Neural cell (in vitro differentiated cells): ENCODE data around the gene PIK3R4. TPM values are rescaled to one million over a fixed set of nuclear protein-coding genes. Genes with fewer than 3 reads are reported as not detected.

Source experiments
- H2AFZ ChIP-seq: fragments of 200-600, 300-800 bp; sonication (generic), shearing (Covaris generic); 2 replicates; pipeline ENCODE4 v1.6.0; 2014; ENCODE audit warnings: low read depth, mild to moderate bottlenecking, antibody characterized with exemption, low read length, moderate library complexity
- H3F3A ChIP-seq: fragments of 200-600 bp; shearing (Covaris generic); 2 replicates; pipeline ENCODE4 v1.6.1; 2016; ENCODE audit warnings: mild to moderate bottlenecking, moderate library complexity, mixed read lengths, antibody characterized with exemption, low read length; ENCODE audit not compliant: insufficient read depth, poor library complexity, severe bottlenecking
- H3K27ac ChIP-seq: fragments of 200-600, 300-800 bp; sonication (generic), shearing (Covaris generic); 2 replicates; pipeline ENCODE4 v1.5.1; 2014; ENCODE audit warnings: mild to moderate bottlenecking, low read length, moderate library complexity
- H3K27me3 ChIP-seq: fragments of 300-800, 200-600 bp; sonication (generic), shearing (Covaris generic); 2 replicates; pipeline ENCODE4 v1.6.0; 2014; ENCODE audit warnings: mild to moderate bottlenecking, low read depth, low read length, moderate library complexity; ENCODE audit not compliant: insufficient read depth
- H3K36me3 ChIP-seq: fragments of 300-800, 200-600 bp; sonication (generic), shearing (Covaris generic); 2 replicates; pipeline ENCODE4 v1.5.1; 2014; ENCODE audit warnings: mild to moderate bottlenecking, antibody characterized with exemption, low read length, moderate library complexity; ENCODE audit not compliant: insufficient read depth
- H3K4me2 ChIP-seq: fragments of 300-800, 200-600 bp; sonication (generic), shearing (Covaris generic); 2 replicates; pipeline ENCODE4 v1.6.0; 2014; ENCODE audit warnings: mild to moderate bottlenecking, low read length
- H3K4me3 ChIP-seq: fragments of 300-800, 200-600 bp; sonication (generic), shearing (Covaris generic); 2 replicates; pipeline ENCODE4 v1.5.1; 2014; ENCODE audit warnings: mild to moderate bottlenecking, low read length, moderate library complexity
- H3K79me2 ChIP-seq: fragments of 200-600 bp; shearing (Covaris generic); replicated peaks from 2 replicates; pipeline ENCODE4 v1.6.0; 2014; ENCODE audit warnings: mild to moderate bottlenecking, low read length, moderate library complexity; ENCODE audit not compliant: insufficient read depth
- H3K9ac ChIP-seq: fragments of 300-800, 200-600 bp; sonication (generic), shearing (Covaris generic); 2 replicates; pipeline ENCODE4 v1.6.1; 2016; ENCODE audit warnings: mild to moderate bottlenecking, low read length, mixed read lengths
- H3K9me2 ChIP-seq: fragments of 200-600 bp; shearing (Covaris generic); 2 replicates; pipeline ENCODE4 v1.6.1; 2016; ENCODE audit warnings: mild to moderate bottlenecking, low read length, mixed read lengths; ENCODE audit not compliant: insufficient read depth
- H3K9me3 ChIP-seq: fragments of 200-600, 300-800 bp; sonication (generic), shearing (Covaris generic); 2 replicates; pipeline ENCODE4 v1.6.1; 2016; ENCODE audit warnings: mild to moderate bottlenecking, mixed run types, low read length, moderate library complexity, mixed read lengths
- H4K20me1 ChIP-seq: fragments of 200-600 bp; shearing (Covaris generic); 2 replicates; pipeline ENCODE4 v1.6.1; 2016; ENCODE audit warnings: mild to moderate bottlenecking, mixed run types; ENCODE audit not compliant: insufficient read depth
- EP300 ChIP-seq: fragments of 450-650 bp; conservative IDR thresholded peaks from 2 replicates; pipeline ENCODE4 v1.6.1; 2014; ENCODE audit warnings: antibody characterized with exemption, mild to moderate bottlenecking, moderate library complexity; ENCODE audit not compliant: poor library complexity, severe bottlenecking
- EZH2 ChIP-seq: fragments of 200-600, 300-800 bp; shearing (Covaris generic), sonication (generic); IDR thresholded peaks from 2 replicates; pipeline ENCODE4 v1.6.1; 2014; ENCODE audit warnings: antibody characterized with exemption, low read length, borderline replicate concordance, mild to moderate bottlenecking; ENCODE audit not compliant: insufficient read depth, poor library complexity, severe bottlenecking
- MXI1 ChIP-seq: fragments of 450-650 bp; conservative IDR thresholded peaks from 2 replicates; pipeline ENCODE4 v1.6.1; 2014; ENCODE audit warnings: antibody characterized with exemption, mild to moderate bottlenecking; ENCODE audit not compliant: poor library complexity, severe bottlenecking
- POLR2AphosphoS5 ChIP-seq: IDR thresholded peaks from 2 replicates; pipeline ENCODE4 v1.6.1; 2012
- RAD21 ChIP-seq: fragments of 450-650 bp; conservative IDR thresholded peaks from 2 replicates; pipeline ENCODE4 v1.6.1; 2014; ENCODE audit warnings: antibody characterized with exemption, mild to moderate bottlenecking, moderate library complexity
- SMC3 ChIP-seq: fragments of 450-650 bp; conservative IDR thresholded peaks from 2 replicates; pipeline ENCODE4 v1.6.1; 2014; ENCODE audit warnings: antibody characterized with exemption, mild to moderate bottlenecking, moderate library complexity; ENCODE audit not compliant: poor library complexity
- TAF1 ChIP-seq: IDR thresholded peaks from 2 replicates; pipeline ENCODE4 v1.6.1; 2012; ENCODE audit warnings: low read depth
- polyA plus RNA-seq: library from polyadenylated mRNA; depleted of rRNA; stranded (reverse); fragments of >200 nt; gene quantifications from 2 replicates; pipeline ENCODE4 v1.2.3, GENCODE V29; 2014
- TF ChIP-seq, protein P1 (sequence below): fragments of 450-650 bp; IDR thresholded peaks from 2 replicates; pipeline ENCODE4 v1.5.1; 2014; ENCODE audit warnings: antibody characterized with exemption, mild to moderate bottlenecking, moderate library complexity; ENCODE audit not compliant: poor library complexity, severe bottlenecking
- TF ChIP-seq, protein P2 (sequence below): IDR thresholded peaks from 2 replicates; pipeline ENCODE4 v1.6.1; 2012; ENCODE audit warnings: borderline replicate concordance

Gene PIK3R4
- polyA plus RNA-seq, 1 donor from 2014 or later, result 18.3 TPM

DNA sequence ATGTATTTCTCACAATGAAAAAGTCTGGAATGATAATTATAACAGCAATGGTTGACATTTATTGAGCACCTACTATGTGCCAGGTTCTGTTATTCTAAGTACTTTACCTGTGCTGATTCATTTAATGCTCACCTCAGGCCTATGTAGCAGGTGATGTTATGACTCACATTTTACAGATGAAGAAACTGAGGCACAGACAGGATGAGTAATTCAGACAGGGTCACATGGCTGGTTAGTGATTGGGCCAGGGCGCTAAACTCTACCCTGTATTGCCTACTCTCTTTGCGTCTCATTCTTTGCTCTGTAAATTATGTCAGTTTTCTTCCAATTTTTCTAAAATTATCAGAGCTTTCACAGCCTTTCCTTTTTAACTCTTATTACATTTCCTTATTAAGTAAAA, 98.3 kb downstream of the PIK3R4 start:
- Histone ChIP-seq H3K9me2 (no peaks in the 10 kb centered on the region), H3F3A (no peaks in the 10 kb centered on the region), H3K79me2 (no peaks in the 10 kb centered on the region), H3K9me3 (no peaks in the 10 kb centered on the region), H3K27ac (no peak overlapping the region), H3K9ac (no peak overlapping the region), H2AFZ (no peak overlapping the region), H4K20me1 (no peaks in the 10 kb centered on the region), H3K4me3 (no peak overlapping the region), H3K27me3 (no peaks in the 10 kb centered on the region), H3K36me3 (no peaks in the 10 kb centered on the region), H3K4me2 (no peak overlapping the region)
- TF ChIP-seq SMC3 (no peak), EZH2 (no peak), POLR2AphosphoS5 (no peak), MXI1 (no peak), EP300 (no peak), RAD21 (no peak), TAF1 (no peak)
- TF ChIP-seq, protein P1, sequence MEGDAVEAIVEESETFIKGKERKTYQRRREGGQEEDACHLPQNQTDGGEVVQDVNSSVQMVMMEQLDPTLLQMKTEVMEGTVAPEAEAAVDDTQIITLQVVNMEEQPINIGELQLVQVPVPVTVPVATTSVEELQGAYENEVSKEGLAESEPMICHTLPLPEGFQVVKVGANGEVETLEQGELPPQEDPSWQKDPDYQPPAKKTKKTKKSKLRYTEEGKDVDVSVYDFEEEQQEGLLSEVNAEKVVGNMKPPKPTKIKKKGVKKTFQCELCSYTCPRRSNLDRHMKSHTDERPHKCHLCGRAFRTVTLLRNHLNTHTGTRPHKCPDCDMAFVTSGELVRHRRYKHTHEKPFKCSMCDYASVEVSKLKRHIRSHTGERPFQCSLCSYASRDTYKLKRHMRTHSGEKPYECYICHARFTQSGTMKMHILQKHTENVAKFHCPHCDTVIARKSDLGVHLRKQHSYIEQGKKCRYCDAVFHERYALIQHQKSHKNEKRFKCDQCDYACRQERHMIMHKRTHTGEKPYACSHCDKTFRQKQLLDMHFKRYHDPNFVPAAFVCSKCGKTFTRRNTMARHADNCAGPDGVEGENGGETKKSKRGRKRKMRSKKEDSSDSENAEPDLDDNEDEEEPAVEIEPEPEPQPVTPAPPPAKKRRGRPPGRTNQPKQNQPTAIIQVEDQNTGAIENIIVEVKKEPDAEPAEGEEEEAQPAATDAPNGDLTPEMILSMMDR, result no peak
- TF ChIP-seq, protein P2, sequence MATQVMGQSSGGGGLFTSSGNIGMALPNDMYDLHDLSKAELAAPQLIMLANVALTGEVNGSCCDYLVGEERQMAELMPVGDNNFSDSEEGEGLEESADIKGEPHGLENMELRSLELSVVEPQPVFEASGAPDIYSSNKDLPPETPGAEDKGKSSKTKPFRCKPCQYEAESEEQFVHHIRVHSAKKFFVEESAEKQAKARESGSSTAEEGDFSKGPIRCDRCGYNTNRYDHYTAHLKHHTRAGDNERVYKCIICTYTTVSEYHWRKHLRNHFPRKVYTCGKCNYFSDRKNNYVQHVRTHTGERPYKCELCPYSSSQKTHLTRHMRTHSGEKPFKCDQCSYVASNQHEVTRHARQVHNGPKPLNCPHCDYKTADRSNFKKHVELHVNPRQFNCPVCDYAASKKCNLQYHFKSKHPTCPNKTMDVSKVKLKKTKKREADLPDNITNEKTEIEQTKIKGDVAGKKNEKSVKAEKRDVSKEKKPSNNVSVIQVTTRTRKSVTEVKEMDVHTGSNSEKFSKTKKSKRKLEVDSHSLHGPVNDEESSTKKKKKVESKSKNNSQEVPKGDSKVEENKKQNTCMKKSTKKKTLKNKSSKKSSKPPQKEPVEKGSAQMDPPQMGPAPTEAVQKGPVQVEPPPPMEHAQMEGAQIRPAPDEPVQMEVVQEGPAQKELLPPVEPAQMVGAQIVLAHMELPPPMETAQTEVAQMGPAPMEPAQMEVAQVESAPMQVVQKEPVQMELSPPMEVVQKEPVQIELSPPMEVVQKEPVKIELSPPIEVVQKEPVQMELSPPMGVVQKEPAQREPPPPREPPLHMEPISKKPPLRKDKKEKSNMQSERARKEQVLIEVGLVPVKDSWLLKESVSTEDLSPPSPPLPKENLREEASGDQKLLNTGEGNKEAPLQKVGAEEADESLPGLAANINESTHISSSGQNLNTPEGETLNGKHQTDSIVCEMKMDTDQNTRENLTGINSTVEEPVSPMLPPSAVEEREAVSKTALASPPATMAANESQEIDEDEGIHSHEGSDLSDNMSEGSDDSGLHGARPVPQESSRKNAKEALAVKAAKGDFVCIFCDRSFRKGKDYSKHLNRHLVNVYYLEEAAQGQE, result no peak

DNA sequence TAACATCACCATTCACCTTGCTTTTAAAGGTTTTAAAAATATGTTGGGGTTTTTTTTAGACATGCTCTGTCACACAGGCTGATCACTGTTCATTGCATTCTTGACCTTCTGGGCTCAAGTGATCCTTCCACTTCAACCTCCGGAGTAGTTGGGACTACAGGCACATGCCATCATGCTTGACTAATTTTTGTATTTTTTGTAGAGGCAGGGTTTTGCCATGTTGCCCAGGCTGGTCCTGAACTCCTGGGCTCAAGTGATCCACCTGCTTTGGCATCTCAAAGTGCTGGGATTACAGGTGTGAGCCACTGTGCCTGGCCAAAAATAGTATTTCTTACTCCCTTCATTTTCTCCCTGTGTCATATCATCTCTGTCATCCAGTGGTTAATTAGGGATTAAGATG, 101.4 kb downstream of the PIK3R4 start:
- no peaks in the 10 kb centered on the region for H4K20me1 ChIP-seq
- H2AFZ ChIP-seq, result no peak overlapping the region
- H3K9me2 ChIP-seq, result no peaks in the 10 kb centered on the region
- no peak for TF ChIP-seq MXI1
- TF ChIP-seq, protein P2, result no peak
- TF ChIP-seq POLR2AphosphoS5, result no peak
- TF ChIP-seq RAD21, result no peak
- no peak for TF ChIP-seq EZH2
- TF ChIP-seq TAF1, result no peak
- TF ChIP-seq EP300, result no peak
- no peak for TF ChIP-seq SMC3
- TF ChIP-seq, protein P1, result no peak
- H3K4me2 ChIP-seq, result no peak overlapping the region
- no peaks in the 10 kb centered on the region for H3K27me3 ChIP-seq
- no peak overlapping the region for H3K4me3 ChIP-seq
- no peaks in the 10 kb centered on the region for H3F3A ChIP-seq
- H3K79me2 ChIP-seq, result no peaks in the 10 kb centered on the region
- H3K9me3 ChIP-seq, result no peaks in the 10 kb centered on the region
- no peak overlapping the region for H3K9ac ChIP-seq
- H3K36me3 ChIP-seq, result no peaks in the 10 kb centered on the region
- no peak overlapping the region for H3K27ac ChIP-seq
